IMR-90 (cell line): Measurements from ENCODE around the gene RFC2. TPM values are rescaled to one million over a fixed set of nuclear protein-coding genes. Genes with fewer than 3 reads are reported as not detected.

ENCODE experiments used
- ATAC-seq: fragments of 200-7000 bp; cut with Tn5 transposase; 2 replicates; pipeline ENCODE4 v1.9.1; 2020; ENCODE audit warnings: low read depth, mild to moderate bottlenecking, moderate library complexity
- BruUV-seq: library from RNA; stranded (reverse); fragments of 400-500 nt; replicated peaks from 2 replicates; lab custom pipeline; 2021; lab: Mats Ljungman, UMichigan
- CTCF ChIA-PET: fragments of 300-600 bp; formaldehyde crosslinking; extraction: SDS; loops from one replicate; lab custom pipeline; 2021; ENCODE audit warnings: antibody characterized with exemption; lab: Yijun Ruan, JAX
- POLR2A ChIA-PET: fragments of 300-600 bp; sonication (Branson Sonifier 250); formaldehyde crosslinking; loops from one replicate; lab custom pipeline; 2022; ENCODE audit warnings: antibody characterized with exemption; ENCODE audit not compliant: unreplicated experiment; lab: Charles Lee
- DNase-seq: peaks from one replicate; pipeline ENCODE4 v3.0.0; 2013
- H2AFZ ChIP-seq: replicated peaks from 2 replicates; pipeline ENCODE3; 2013; ENCODE audit warnings: low read length, mild to moderate bottlenecking; ENCODE audit not compliant: poor library complexity
- H2AK5ac ChIP-seq: 2 replicates; pipeline ENCODE4 v1.6.1; 2013; ENCODE audit warnings: low read depth, low read length, inconsistent platforms
- H2AK9ac ChIP-seq: replicated peaks from 2 replicates; pipeline ENCODE3; 2013; ENCODE audit warnings: mild to moderate bottlenecking, low read depth, low read length, moderate library complexity; ENCODE audit not compliant: poor library complexity
- H2BK120ac ChIP-seq: 2 replicates; pipeline ENCODE4 v1.6.1; 2013; ENCODE audit warnings: low read depth, low read length, inconsistent platforms
- H2BK15ac ChIP-seq: 3 replicates; pipeline ENCODE4 v1.6.1; 2013; ENCODE audit warnings: low read depth, low read length, inconsistent platforms
- H2BK20ac ChIP-seq: 2 replicates; pipeline ENCODE4 v1.6.1; 2013; ENCODE audit warnings: low read depth, mild to moderate bottlenecking, inconsistent platforms, low read length, moderate library complexity
- H2BK5ac ChIP-seq: 2 replicates; pipeline ENCODE4 v1.6.1; 2013; ENCODE audit warnings: mild to moderate bottlenecking, low read depth, low read length, inconsistent platforms; ENCODE audit not compliant: poor library complexity, severe bottlenecking
- H3K14ac ChIP-seq: replicated peaks from 2 replicates; pipeline ENCODE4 v1.6.1; 2013; ENCODE audit warnings: low read depth, low read length, inconsistent platforms
- H3K18ac ChIP-seq: 2 replicates; pipeline ENCODE4 v1.6.1; 2013; ENCODE audit warnings: low read depth, low read length, control low read depth
- H3K23ac ChIP-seq: 2 replicates; pipeline ENCODE4 v1.6.1; 2013; ENCODE audit warnings: low read depth, low read length, inconsistent platforms
- H3K27ac ChIP-seq: 2 replicates; pipeline ENCODE4 v1.5.1; 2013; ENCODE audit warnings: mild to moderate bottlenecking, control low read depth, low read length; ENCODE audit not compliant: insufficient read depth
- H3K27me3 ChIP-seq: 2 replicates; pipeline ENCODE4 v1.6.1; 2013; ENCODE audit warnings: low read length; ENCODE audit not compliant: control insufficient read depth, insufficient read depth
- H3K36me3 ChIP-seq: 2 replicates; pipeline ENCODE4 v1.6.1; 2013; ENCODE audit warnings: low read length, mixed read lengths; ENCODE audit not compliant: control insufficient read depth, insufficient read depth
- H3K4ac ChIP-seq: 2 replicates; pipeline ENCODE4 v1.6.1; 2013; ENCODE audit warnings: low read depth, low read length, inconsistent platforms
- H3K4me1 ChIP-seq: 2 replicates; pipeline ENCODE4 v1.6.1; 2013; ENCODE audit warnings: low read length, mixed read lengths; ENCODE audit not compliant: control insufficient read depth, insufficient read depth
- H3K4me2 ChIP-seq: 2 replicates; pipeline ENCODE4 v1.6.1; 2013; ENCODE audit warnings: low read depth, mild to moderate bottlenecking, control low read depth, low read length, moderate library complexity
- H3K4me3 ChIP-seq: 2 replicates; pipeline ENCODE4 v1.5.1; 2013; ENCODE audit warnings: low read depth, mild to moderate bottlenecking, control low read depth, low read length, moderate library complexity; ENCODE audit not compliant: insufficient read depth
- H3K56ac ChIP-seq: 2 replicates; pipeline ENCODE4 v1.6.1; 2013; ENCODE audit warnings: low read length, inconsistent platforms; ENCODE audit not compliant: insufficient read depth; ENCODE audit errors: extremely low read depth
- H3K79me1 ChIP-seq, 2 experiments: 2 replicates each; pipeline ENCODE4 v1.6.1; 2013; ENCODE audit warnings: low read length in 2 of 2, inconsistent platforms in 1 of 2, low read depth in 1 of 2
- H3K9ac ChIP-seq: 2 replicates; pipeline ENCODE4 v1.6.1; 2013; ENCODE audit warnings: low read depth, low read length, control low read depth
- H3K9me1 ChIP-seq: 2 replicates; pipeline ENCODE4 v1.6.1; 2013; ENCODE audit warnings: low read length, inconsistent platforms; ENCODE audit not compliant: insufficient read depth
- H3K9me3 ChIP-seq: 2 replicates; pipeline ENCODE4 v1.6.1; 2013; ENCODE audit warnings: low read length; ENCODE audit not compliant: control insufficient read depth, insufficient read depth
- H4K20me1 ChIP-seq: 2 replicates; pipeline ENCODE4 v1.6.1; 2013; ENCODE audit warnings: low read length, inconsistent platforms; ENCODE audit not compliant: insufficient read depth
- H4K5ac ChIP-seq: 2 replicates; pipeline ENCODE4 v1.6.1; 2013; ENCODE audit warnings: mild to moderate bottlenecking, low read depth, low read length, control low read depth
- H4K8ac ChIP-seq, 2 experiments: 2 replicates each; pipeline ENCODE4 v1.6.1; 2013; ENCODE audit warnings: low read depth in 2 of 2, low read length in 2 of 2, control low read depth in 1 of 2, inconsistent platforms in 1 of 2
- H4K91ac ChIP-seq: 2 replicates; pipeline ENCODE4 v1.6.1; 2013; ENCODE audit warnings: low read depth, low read length, inconsistent platforms; ENCODE audit not compliant: insufficient read depth
- BHLHE40 ChIP-seq: fragments of 150-350 bp; IDR thresholded peaks from 2 replicates; pipeline ENCODE4 v1.6.1; 2016; ENCODE audit warnings: mild to moderate bottlenecking, low read depth, low read length
- CHD1 ChIP-seq: IDR thresholded peaks from 2 replicates; pipeline ENCODE4 v1.6.1; 2012; ENCODE audit warnings: low read depth, low read length, improper control_type of control experiment
- FOS ChIP-seq: fragments of 150-350 bp; IDR thresholded peaks from 2 replicates; pipeline ENCODE4 v1.6.1; 2016; ENCODE audit warnings: low read depth, low read length
- MAFK ChIP-seq: IDR thresholded peaks from 2 replicates; pipeline ENCODE4 v1.6.1; 2012; ENCODE audit warnings: low read depth, low read length, improper control_type of control experiment
- MXI1 ChIP-seq: IDR thresholded peaks from 2 replicates; pipeline ENCODE4 v1.6.1; 2012; ENCODE audit warnings: low read depth, mild to moderate bottlenecking, low read length, moderate library complexity, borderline replicate concordance
- RFX5 ChIP-seq: IDR thresholded peaks from 2 replicates; pipeline ENCODE4 v1.8.0; 2012; ENCODE audit warnings: low read depth, mild to moderate bottlenecking, low read length, moderate library complexity
- WGBS, 2 experiments: methylation state at CpG; one replicate each; pipeline versions ENCODE4 v1.1.5 to v1.1.7; 2013; ENCODE audit warnings: missing lambda C conversion rate in 2 of 2; ENCODE audit not compliant: insufficient read length in 1 of 2; ENCODE audit errors: extremely low coverage in 2 of 2; 5-methylcytosine and 5-hydroxymethylcytosine counted together
- dilution Hi-C: fragments of 300-500 bp; cut with HindIII; formaldehyde crosslinking; loops from one replicate; pipeline ENCODE4 v1.14.3; 2018; ENCODE audit warnings: low sequenced_read_pairs; ENCODE audit not compliant: unreplicated experiment
- in situ Hi-C: fragments of 300-500 bp; cut with MboI; formaldehyde crosslinking; loops from 3 replicates; pipeline ENCODE4 v1.14.3; 2019; ENCODE audit warnings: low sequenced_read_pairs, inconsistent platforms, mixed read lengths
- intact Hi-C: fragments of 100-400 bp; cut with micrococcal nuclease; formaldehyde crosslinking; loops from 2 replicates; pipeline ENCODE4 v1.10.0; 2022
- polyA plus RNA-seq, 3 experiments: library from polyadenylated mRNA; depleted of rRNA; stranded (reverse); fragments of >200 nt; gene quantifications; 2 replicates each; pipeline ENCODE4 v1.2.3, GENCODE V29; 2012; ENCODE audit warnings: low replicate concordance in 1 of 3
- total RNA-seq: library from RNA; depleted of rRNA; stranded (reverse); fragments of >200 nt; gene quantifications from 2 replicates; pipeline ENCODE4 v1.2.3, GENCODE V29; 2012

RFC2 gene
- total and polyA plus RNA-seq, 2 of the 4 experiments (the other 2 are of a cell fraction), result 25.2 to 37.8 TPM

DNA sequence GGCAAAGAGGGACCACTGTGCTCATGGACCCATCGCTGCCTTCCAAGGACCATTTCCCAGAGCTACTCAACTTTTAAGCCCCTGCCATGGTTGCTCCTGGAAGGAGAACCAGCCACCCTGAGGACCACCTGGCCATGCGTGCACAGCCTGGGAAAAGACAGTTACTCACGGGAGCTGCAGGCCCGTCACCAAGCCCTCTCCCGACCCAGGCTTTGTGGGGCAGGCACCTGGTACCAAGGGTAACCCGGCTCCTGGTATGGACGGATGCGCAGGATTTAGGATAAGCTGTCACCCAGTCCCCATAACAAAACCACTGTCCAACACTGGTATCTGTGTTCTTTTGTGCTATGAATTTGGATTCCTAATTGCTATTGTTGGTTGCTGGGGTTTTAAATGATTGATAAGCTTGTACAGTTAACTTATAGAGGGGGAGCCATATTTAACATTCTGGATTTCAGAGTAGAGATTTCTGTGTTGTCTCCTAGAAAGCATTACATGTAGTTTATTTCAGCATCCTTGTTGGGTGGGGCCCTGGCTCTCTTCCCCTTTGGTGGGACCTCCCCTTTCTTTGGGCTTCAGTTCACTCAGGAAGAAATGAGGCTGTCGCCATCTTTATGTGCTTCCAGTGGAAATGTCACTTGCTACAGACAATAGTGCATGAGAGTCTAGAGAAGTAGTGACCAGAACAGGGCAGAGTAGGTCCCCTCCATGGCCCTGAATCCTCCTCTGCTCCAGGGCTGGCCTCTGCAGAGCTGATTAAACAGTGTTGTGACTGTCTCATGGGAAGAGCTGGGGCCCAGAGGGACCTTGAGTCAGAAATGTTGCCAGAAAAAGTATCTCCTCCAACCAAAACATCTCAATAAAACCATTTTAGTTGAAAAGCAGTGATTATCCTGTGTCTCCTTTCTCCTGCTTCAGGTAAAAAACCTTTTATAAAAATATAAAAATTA, 25.0 kb downstream of the RFC2 start (continued):
- TF ChIP-seq BHLHE40 (no peak), MAFK (no peak)

- TF ChIP-seq MXI1 (no peak), FOS (no peak), CHD1 (no peak), RFX5 (no peak)
- BruUV-seq, result no TSS peak
- Histone ChIP-seq H3K9me3 (no peaks in the 10 kb centered on the region), H3K56ac (no peak overlapping the region), H3K9ac (no peak overlapping the region), H3K9me1 (no peaks in the 10 kb centered on the region; the same call in 1 of the 2 replicates), H2BK120ac (no peak overlapping the region), H4K8ac (no peak overlapping the region), H3K23ac (no peak overlapping the region), H3K27me3 (no peaks in the 10 kb centered on the region; the same call in 1 of the 2 replicates), H3K18ac (no peak overlapping the region), H3K79me1 (peaks cover 0 to 3% of the 10 kb centered on the region in 2 experiments; a peak in 1 of 4 replicates), H2AK9ac (no peak overlapping the region), H4K91ac (no peak overlapping the region), H2BK5ac (no peak overlapping the region), H3K4me2 (no peak overlapping the region), H3K27ac (no peak overlapping the region), H4K20me1 (no peaks in the 10 kb centered on the region), H2BK15ac (no peak overlapping the region), H3K4me3 (no peak overlapping the region), H3K4ac (no peak overlapping the region), H4K5ac (no peak overlapping the region), H2AK5ac (no peak overlapping the region), H3K36me3 (peaks cover 19% of the 10 kb centered on the region), H3K4me1 (no peaks in the 10 kb centered on the region), H2BK20ac (no peak overlapping the region), H2AFZ (no peak overlapping the region), H3K14ac (no peak overlapping the region)
- in situ Hi-C loops, result loop anchor here (25.0 kb wide), 1 partner anchor 136 kb away; no protein-coding TSS in a partner anchor
- dilution Hi-C loops, result no loop called here
- DNase-seq, result no peak
- no peak for ATAC-seq
- intact Hi-C loops, result no loop called here
- POLR2A ChIA-PET, result interaction anchor here (0.6 kb wide), 1 partner anchor 328 kb away, joined by 3 read pairs; no protein-coding TSS in a partner anchor
- CTCF ChIA-PET, result interaction anchor here (0.6 kb wide), 1 partner anchor 41 kb away, joined by 3 read pairs; no protein-coding TSS in a partner anchor
- no CpG with 5 or more reads among the region's 5 CpGs for WGBS, 2 experiments
Measured at GRCh38 chr7:74226633-74227032, 27.6 kb downstream of the RFC2 start.
